H1 (cell line): ENCODE measurements around the gene HES1. TPM values are rescaled to one million over a fixed set of nuclear protein-coding genes. Genes with fewer than 3 reads are reported as not detected.

Experiments
- CTCF ChIA-PET: fragments of 300-600 bp; sonication (Branson Sonifier 250); formaldehyde crosslinking; loops from one replicate; lab custom pipeline; 2021; ENCODE audit not compliant: partially characterized antibody; lab: Charles Lee
- POLR2A ChIA-PET: fragments of 300-600 bp; sonication (Branson Sonifier 250); formaldehyde crosslinking; loops from one replicate; lab custom pipeline; 2021; ENCODE audit warnings: inconsistent platforms; ENCODE audit not compliant: partially characterized antibody; lab: Charles Lee
- DNase-seq, 2 experiments: peaks; one replicate each; pipeline versions ENCODE4 v3.0.0 to v3.0.0-alpha.2; 2010 to 2022; ENCODE audit warnings: low spot score in 2 of 2, low read depth in 1 of 2, mixed read lengths in 1 of 2
- FAIRE-seq: peaks from 2 replicates; lab custom pipeline; 2011; peaks lifted over from hg19 to GRCh38; lab: Jason Lieb, UNC
- H2AFZ ChIP-seq: 2 replicates; pipeline ENCODE4 v1.8.1; 2012; ENCODE audit warnings: low read length, inconsistent platforms
- H2AK5ac ChIP-seq: 2 replicates; pipeline ENCODE4 v1.6.1; 2013; ENCODE audit warnings: low read depth, low read length
- H2BK120ac ChIP-seq: replicated peaks from 2 replicates; pipeline ENCODE3; 2013; ENCODE audit warnings: low read depth, low read length, inconsistent platforms
- H2BK12ac ChIP-seq: 2 replicates; pipeline ENCODE4 v1.6.1; 2013; ENCODE audit warnings: low read depth, low read length
- H2BK15ac ChIP-seq: 2 replicates; pipeline ENCODE4 v1.6.1; 2013; ENCODE audit warnings: low read length
- H2BK20ac ChIP-seq: 2 replicates; pipeline ENCODE4 v1.6.1; 2013; ENCODE audit warnings: low read length
- H2BK5ac ChIP-seq: 2 replicates; pipeline ENCODE4 v1.6.1; 2013; ENCODE audit warnings: low read depth, low read length
- H3K14ac ChIP-seq: 2 replicates; pipeline ENCODE4 v1.6.1; 2013; ENCODE audit warnings: inconsistent platforms; ENCODE audit not compliant: insufficient read length
- H3K18ac ChIP-seq: 2 replicates; pipeline ENCODE4 v1.6.1; 2013; ENCODE audit warnings: low read length; ENCODE audit errors: extremely low read depth
- H3K23ac ChIP-seq: 2 replicates; pipeline ENCODE4 v1.6.1; 2013; ENCODE audit warnings: inconsistent platforms; ENCODE audit not compliant: insufficient read length
- H3K23me2 ChIP-seq: 2 replicates; pipeline ENCODE4 v1.6.1; 2013; ENCODE audit warnings: low read depth, low read length
- H3K27ac ChIP-seq: 2 replicates; pipeline ENCODE4 v1.6.1; 2011; ENCODE audit warnings: low read depth, low read length, inconsistent platforms
- H3K27me3 ChIP-seq, 4 experiments: replicated peaks in 1 of 4; 1 replicate in 1 of 4; 2 replicates in 3 of 4; pipeline versions ENCODE4 v1.6.1 to v1.8.1; 2011 to 2013; ENCODE audit warnings: low read length in 3 of 4, mild to moderate bottlenecking in 3 of 4, inconsistent platforms in 2 of 4, mixed read lengths in 2 of 4, moderate library complexity in 1 of 4; ENCODE audit not compliant: control insufficient read depth in 3 of 4, insufficient read depth in 3 of 4; ENCODE audit errors: extremely low read depth in 1 of 4
- H3K36me3 ChIP-seq, 4 experiments: 2 replicates each; pipeline versions ENCODE4 v1.6.1 to v1.8.1; 2011 to 2013; ENCODE audit warnings: mild to moderate bottlenecking in 4 of 4, low read length in 3 of 4, moderate library complexity in 2 of 4, control low read depth in 1 of 4, inconsistent platforms in 1 of 4; ENCODE audit not compliant: insufficient read depth in 4 of 4, control insufficient read depth in 2 of 4
- H3K4ac ChIP-seq: replicated peaks from 2 replicates; pipeline ENCODE3; 2013; ENCODE audit warnings: low read length, low read depth, mixed read lengths, inconsistent platforms; ENCODE audit not compliant: insufficient read length
- H3K4me1 ChIP-seq, 4 experiments: replicated peaks in 1 of 4; 1 replicate in 1 of 4; 2 replicates in 3 of 4; pipeline versions ENCODE4 v1.6.1 to v1.8.1; 2011 to 2013; ENCODE audit warnings: low read length in 3 of 4, inconsistent platforms in 2 of 4, mixed read lengths in 1 of 4; ENCODE audit not compliant: insufficient read depth in 4 of 4, control insufficient read depth in 3 of 4
- H3K4me2 ChIP-seq, 2 experiments: 2 replicates each; pipeline versions ENCODE4 v1.6.1 to v1.8.1; 2011 to 2013; ENCODE audit warnings: low read depth in 2 of 2, low read length in 2 of 2, control low read depth in 1 of 2, inconsistent platforms in 1 of 2, mild to moderate bottlenecking in 1 of 2; ENCODE audit not compliant: insufficient read depth in 1 of 2
- H3K4me3 ChIP-seq, 4 experiments: fragments of 200-600, 300-600 bp in 1 of 4; sonication (generic), shearing (Covaris generic), sonication (Bioruptor Twin) in 1 of 4; 2 replicates each; pipeline versions ENCODE4 v1.5.1 to v1.8.1; 2011 to 2016; ENCODE audit warnings: low read length in 4 of 4, low read depth in 3 of 4, control low read depth in 2 of 4, inconsistent platforms in 2 of 4, mild to moderate bottlenecking in 2 of 4, mixed read lengths in 1 of 4, moderate library complexity in 1 of 4; ENCODE audit not compliant: insufficient read depth in 2 of 4; ENCODE audit errors: extremely low read depth in 1 of 4
- H3K56ac ChIP-seq: replicated peaks from 2 replicates; pipeline ENCODE3; 2013; ENCODE audit warnings: low read depth, mild to moderate bottlenecking, mixed read lengths, low read length, inconsistent platforms; ENCODE audit not compliant: insufficient read length
- H3K79me1 ChIP-seq: 2 replicates; pipeline ENCODE4 v1.6.1; 2013; ENCODE audit warnings: low read depth, low read length, control low read depth
- H3K79me2 ChIP-seq, 2 experiments: 2 replicates each; pipeline versions ENCODE4 v1.6.1 to v1.8.1; 2012 to 2013; ENCODE audit warnings: low read length in 2 of 2, mild to moderate bottlenecking in 2 of 2, inconsistent platforms in 1 of 2; ENCODE audit not compliant: insufficient read depth in 2 of 2, control insufficient read depth in 1 of 2
- H3K9ac ChIP-seq, 4 experiments: replicated peaks in 1 of 4; 1 replicate in 1 of 4; 2 replicates in 3 of 4; pipeline versions ENCODE4 v1.6.1 to v1.8.1; 2011 to 2013; ENCODE audit warnings: low read depth in 3 of 4, low read length in 3 of 4, control low read depth in 2 of 4, mild to moderate bottlenecking in 2 of 4, moderate library complexity in 2 of 4, inconsistent platforms in 1 of 4; ENCODE audit errors: extremely low read depth in 1 of 4
- H3K9me3 ChIP-seq, 2 experiments: 2 replicates each; pipeline versions ENCODE4 v1.6.1 to v1.8.1; 2012 to 2013; ENCODE audit warnings: mild to moderate bottlenecking in 2 of 2, moderate library complexity in 2 of 2, control low read depth in 1 of 2, inconsistent platforms in 1 of 2, low read depth in 1 of 2, low read length in 1 of 2, mixed read lengths in 1 of 2; ENCODE audit not compliant: insufficient read depth in 2 of 2
- H4K20me1 ChIP-seq, 2 experiments: replicated peaks in 1 of 2; 2 replicates each; pipeline versions ENCODE3 to v1.8.1; 2011 to 2013; ENCODE audit warnings: inconsistent platforms in 2 of 2, low read length in 2 of 2, mild to moderate bottlenecking in 1 of 2; ENCODE audit not compliant: insufficient read depth in 2 of 2, control insufficient read depth in 1 of 2
- H4K5ac ChIP-seq: 2 replicates; pipeline ENCODE4 v1.6.1; 2013; ENCODE audit warnings: low read length, low read depth, mixed read lengths, inconsistent platforms; ENCODE audit not compliant: insufficient read length
- H4K8ac ChIP-seq: 2 replicates; pipeline ENCODE4 v1.8.0; 2013; ENCODE audit warnings: mild to moderate bottlenecking, moderate library complexity, low read length, inconsistent platforms; ENCODE audit not compliant: insufficient read depth; ENCODE audit errors: extremely low read depth
- H4K91ac ChIP-seq: replicated peaks from 2 replicates; pipeline ENCODE3; 2013; ENCODE audit warnings: low read length, mixed read lengths, inconsistent platforms; ENCODE audit not compliant: insufficient read length
- KDM4A ChIP-seq: IDR thresholded peaks from one replicate; pipeline ENCODE4 v1.7.1; 2012; ENCODE audit warnings: low read depth, mild to moderate bottlenecking, moderate library complexity, low read length, inconsistent platforms; ENCODE audit not compliant: severe bottlenecking
- TEAD4 ChIP-seq: IDR thresholded peaks from 2 replicates; pipeline ENCODE4 v1.6.1; 2012; ENCODE audit warnings: low read depth, low read length, inconsistent platforms, mixed read lengths
- WGBS, 2 experiments: shearing (Covaris generic) in 1 of 2; methylation state at CpG; one replicate each; pipeline versions ENCODE4 v1.1.6 to v1.1.7; 2013 to 2015; ENCODE audit warnings: low lambda C conversion rate in 2 of 2, mixed read lengths in 2 of 2, inconsistent platforms in 1 of 2, low coverage in 1 of 2, missing lambda C conversion rate in 1 of 2; ENCODE audit not compliant: insufficient replicate concordance in 2 of 2, insufficient coverage in 1 of 2, insufficient read length in 1 of 2; ENCODE audit errors: extremely low coverage in 1 of 2, missing lambda C conversion rate in 1 of 2; 5-methylcytosine and 5-hydroxymethylcytosine counted together
- polyA plus RNA-seq, 7 experiments: library from polyadenylated mRNA; depleted of rRNA in 3 of 7; stranded (reverse) in 5 of 7; unstranded in 2 of 7; fragments of >200 nt in 5 of 7; fragments of 200-250 nt in 2 of 7; gene quantifications; 1 replicate in 5 of 7; 2 replicates in 1 of 7; 4 replicates in 1 of 7; pipeline versions ENCODE4 v1.2.1 to v1.2.3, GENCODE V29; 2011 to 2013; ENCODE audit warnings: missing spikeins in 2 of 7, mixed read lengths in 2 of 7
- total RNA-seq: library from RNA; stranded (reverse); fragmentation: NEBNext Ultra II Directional; extraction: Animal tissue kit (Norgen Biotek cat#: 25700); gene quantifications from 2 replicates; pipeline ENCODE4 v1.2.1, GENCODE V29; 2021

Gene HES1
- total and polyA plus RNA-seq, 2 of the 8 experiments (the other 6 are each of a cell fraction or from before 2014, with no cell fraction given), result 7.9 to 12.9 TPM

DNA sequence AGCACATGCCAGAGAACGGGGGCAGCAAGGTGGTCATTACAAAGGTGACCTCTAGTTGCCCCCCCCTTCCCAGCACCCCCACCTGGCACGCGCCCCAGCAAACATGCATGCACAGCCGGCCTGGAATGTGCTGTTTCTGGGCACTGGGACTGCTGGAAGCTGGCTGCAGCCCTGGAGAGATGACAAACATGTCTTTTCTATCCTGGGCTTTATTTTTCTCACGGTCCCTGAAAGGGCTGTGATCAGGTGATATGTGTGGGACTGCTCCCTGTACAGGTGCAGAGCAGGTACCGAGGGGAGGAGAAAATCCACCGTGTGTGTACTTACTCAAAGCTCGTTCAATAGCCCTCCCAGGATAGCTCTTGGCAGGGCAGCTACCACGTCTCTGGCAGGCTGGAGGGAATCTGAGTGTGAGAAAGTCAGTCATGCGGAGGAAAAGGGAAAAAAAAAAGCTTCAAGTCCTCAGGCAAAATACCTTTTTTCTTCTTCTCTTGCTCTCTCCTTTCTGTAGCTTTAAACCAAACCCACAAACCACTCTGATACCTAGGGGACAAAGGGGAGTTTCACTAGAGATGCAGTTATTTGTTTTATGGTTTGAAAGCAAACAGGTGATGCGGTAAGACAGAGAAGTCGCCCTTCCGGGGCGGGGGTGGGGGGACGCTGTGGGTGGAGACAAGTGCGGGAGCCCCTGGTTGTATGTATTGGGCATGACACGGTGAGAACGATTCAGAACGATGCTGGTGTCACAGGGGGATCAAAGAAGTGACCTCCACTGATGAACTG lies 5.0 kb upstream of the HES1 start:
- peaks cover 4% of the 10 kb centered on the region; the same call in 1 of the 2 replicates for H3K23me2 ChIP-seq
- no peak overlapping the region for H4K91ac ChIP-seq
- no peaks in the 10 kb centered on the region for H3K79me1 ChIP-seq
- TF ChIP-seq TEAD4 (peak; percentile 64), KDM4A (no peak)
- peak overlapping the region; percentile 37; the same call in 1 of the 2 replicates for H4K8ac ChIP-seq
- no peak overlapping the region for H3K56ac ChIP-seq
- H3K79me2 ChIP-seq, result no peaks in the 10 kb centered on the region
- peak overlapping the region; percentile 72 for H2BK20ac ChIP-seq
- H2AK5ac ChIP-seq, result no peak overlapping the region; the same call in 1 of the 2 replicates
- H2BK5ac ChIP-seq, result peak overlapping the region; percentile 32; the same call in 1 of the 2 replicates
- H2BK120ac ChIP-seq, result no peak overlapping the region
- CTCF ChIA-PET, result interaction anchor here (0.6 to 3.2 kb wide), 19 partner anchors 10 to 1112 kb away, joined by 3 to 16 read pairs (median 3); no protein-coding TSS in a partner anchor
- H3K23ac ChIP-seq, result no peak overlapping the region
- no peak for FAIRE-seq
- H3K18ac ChIP-seq, result peak overlapping the region; percentile 60; the same call in 1 of the 2 replicates
- no peak overlapping the region for H3K9ac ChIP-seq
- no peak overlapping the region for H3K4me3 ChIP-seq
- WGBS, 2 experiments, result 39% methylated on average over 19 of the region's 19 CpGs; no CpG with 5 or more reads in 1 of the 2 experiments
- H3K14ac ChIP-seq, result no peak overlapping the region
- peaks cover 0 to 13% (median 6%) of the 10 kb centered on the region in 4 experiments; a peak in 4 of 7 replicates for H3K27me3 ChIP-seq
- H2BK15ac ChIP-seq, result no peak overlapping the region
- no peaks in the 10 kb centered on the region for H3K36me3 ChIP-seq
- H3K4me2 ChIP-seq, result peak overlapping the region; percentile 47 to 86
- peaks cover 26 to 37% (median 30%) of the 10 kb centered on the region in 4 experiments for H3K4me1 ChIP-seq
- H4K20me1 ChIP-seq, result no peaks in the 10 kb centered on the region
- no peak overlapping the region for H2AFZ ChIP-seq
- H3K9me3 ChIP-seq, result no peaks in the 10 kb centered on the region
- DNase-seq, result no peak
- H3K4ac ChIP-seq, result peak overlapping the region; percentile 1
- no peak overlapping the region for H3K27ac ChIP-seq
- no peak overlapping the region for H4K5ac ChIP-seq
- POLR2A ChIA-PET, result interaction anchor here (0.6 to 5.4 kb wide), 8 partner anchors 8 to 346 kb away, joined by 3 to 21 read pairs (median 4); no protein-coding TSS in a partner anchor
- peak overlapping the region; percentile 99 for H2BK12ac ChIP-seq
